CD4-positive, alpha-beta T cell treated with Interleukin-10 for 1 hour (primary cell): ENCODE results near the gene PRELID2.
"Not testable (repeated sequence)": the region's sequence is repeated elsewhere in the genome, so short reads cannot be mapped to it uniquely, and the experiment has no call there.

Experiments used
- DNase-seq: peaks from one replicate; pipeline ENCODE4 v3.0.0-alpha.2; 2020

The PRELID2 gene

GRCh38 chr5:145737578-145737977, 97.6 kb downstream of the PRELID2 start:
- no peak for DNase-seq

DNA sequence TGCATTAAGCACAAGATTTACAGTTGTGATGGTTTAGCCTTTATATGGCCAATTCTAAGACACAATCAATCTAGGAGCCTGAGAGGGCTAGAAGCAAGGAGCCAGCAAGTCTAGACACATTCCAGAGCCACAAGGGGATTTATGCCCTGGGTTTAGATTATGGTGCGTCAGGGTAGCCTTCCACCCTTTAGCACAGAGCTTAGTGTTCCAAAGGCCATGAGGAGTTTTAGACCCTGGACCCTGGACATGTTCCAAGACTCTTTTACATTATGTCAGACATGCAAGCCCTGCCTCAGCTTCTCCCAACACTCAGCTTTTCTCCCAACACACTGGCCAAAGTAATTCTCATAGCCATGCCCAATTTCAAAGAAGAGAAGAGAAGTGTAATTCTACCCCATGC, 105.2 kb downstream of the PRELID2 start:
- DNase-seq: not testable (repeated sequence)

DNA sequence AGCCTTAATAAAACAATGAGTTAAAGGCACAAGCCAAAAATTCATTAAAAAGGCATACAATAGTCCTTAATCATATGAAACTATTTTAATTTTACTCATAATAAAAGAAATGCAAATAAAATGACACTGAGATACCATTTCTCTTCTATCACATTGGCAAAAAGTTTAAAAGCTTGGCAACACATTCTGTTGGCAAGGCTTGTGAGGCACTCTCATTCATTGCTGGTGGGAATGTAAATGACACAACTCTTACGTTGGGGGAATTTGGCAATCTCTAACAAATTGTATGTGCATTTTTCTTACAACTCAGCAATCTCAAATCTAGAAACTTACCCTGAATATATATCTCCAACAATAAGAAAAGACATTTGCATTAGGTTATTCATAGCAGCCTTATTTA, 111.6 kb downstream of the PRELID2 start:
- DNase-seq: no peak

DNA sequence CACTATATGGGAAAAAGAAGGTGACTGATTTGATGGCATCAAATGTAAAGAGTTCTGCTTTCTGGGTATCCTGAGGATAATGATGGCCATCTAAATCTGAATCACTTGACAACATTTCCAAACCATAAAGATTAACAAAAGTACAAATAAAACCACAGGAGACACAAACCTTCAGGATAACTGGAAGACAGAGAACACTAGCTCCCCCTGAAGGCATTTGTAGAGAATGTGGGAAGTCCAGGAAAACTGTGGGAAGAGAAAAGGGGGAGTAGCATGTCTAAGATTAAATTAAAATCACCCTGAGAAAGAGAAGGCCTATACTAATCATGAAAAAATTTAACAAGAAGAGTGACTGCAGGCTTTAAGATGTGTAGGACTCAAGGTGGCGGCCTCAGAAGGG, 116.2 kb downstream of the PRELID2 start:
- DNase-seq: no peak

DNA sequence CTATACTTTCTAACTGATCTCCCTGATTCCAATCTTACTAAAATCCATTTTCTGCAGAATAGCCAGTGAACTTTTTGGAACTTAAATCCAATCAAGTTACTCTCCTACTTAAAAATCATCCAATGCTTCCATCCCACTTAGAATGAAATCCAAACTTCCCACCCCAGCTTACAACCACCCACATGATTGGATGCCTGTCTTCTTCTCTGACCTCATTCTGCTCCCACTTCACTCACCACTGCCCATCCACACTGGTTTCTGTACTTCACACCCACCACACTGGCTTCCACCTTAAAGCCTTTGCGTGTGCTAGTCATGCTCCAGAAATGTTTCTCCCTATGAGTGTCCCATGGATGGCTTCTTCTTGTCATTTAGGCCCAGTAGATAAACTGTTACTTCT, 119.7 kb downstream of the PRELID2 start:
- DNase-seq: no peak

DNA sequence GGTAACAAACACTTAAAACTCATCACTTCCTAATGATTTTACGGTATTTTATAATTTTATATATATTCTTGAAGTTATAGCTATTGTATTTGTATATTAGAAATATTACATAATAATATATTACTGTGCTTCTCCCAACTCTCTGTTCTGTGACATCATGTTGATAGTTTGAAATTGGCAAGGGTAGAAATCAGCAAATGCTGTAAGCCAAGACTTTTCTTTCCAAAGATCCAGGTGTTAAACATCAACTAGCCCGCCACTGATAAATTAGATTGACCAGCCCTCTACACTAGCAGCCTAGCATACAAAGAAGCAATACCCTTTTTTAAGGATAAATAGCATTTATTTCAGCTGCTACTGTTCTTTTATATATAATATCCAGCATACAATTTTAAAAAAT, 122.9 kb downstream of the PRELID2 start:
- no peak for DNase-seq

GRCh38 chr5:145711417-145711816, 123.7 kb downstream of the PRELID2 start:
- no peak for DNase-seq
